IMR-90 (cell line): ENCODE measurements around the gene ATP1B2. TPM values are rescaled to one million over a fixed set of nuclear protein-coding genes. Genes with fewer than 3 reads are reported as not detected.

ENCODE experiments used
- ATAC-seq: fragments of 200-7000 bp; cut with Tn5 transposase; 2 replicates; pipeline ENCODE4 v1.9.1; 2020; ENCODE audit warnings: low read depth, mild to moderate bottlenecking, moderate library complexity
- Bru-seq: library from RNA; stranded (reverse); fragments of 400-500 nt; gene quantifications from one replicate; lab custom pipeline; 2021; lab: Mats Ljungman, UMichigan
- BruChase-seq, 2 experiments: library from RNA; stranded (reverse); fragments of 400-500 nt; gene quantifications; one replicate each; lab custom pipeline; 2021; lab: Mats Ljungman, UMichigan
- BruUV-seq: library from RNA; stranded (reverse); fragments of 400-500 nt; replicated peaks from 2 replicates; lab custom pipeline; 2021; lab: Mats Ljungman, UMichigan
- CTCF ChIA-PET: fragments of 300-600 bp; formaldehyde crosslinking; extraction: SDS; loops from one replicate; lab custom pipeline; 2021; ENCODE audit warnings: antibody characterized with exemption; lab: Yijun Ruan, JAX
- POLR2A ChIA-PET: fragments of 300-600 bp; sonication (Branson Sonifier 250); formaldehyde crosslinking; loops from one replicate; lab custom pipeline; 2022; ENCODE audit warnings: antibody characterized with exemption; ENCODE audit not compliant: unreplicated experiment; lab: Charles Lee
- DNase-seq: peaks from one replicate; pipeline ENCODE4 v3.0.0; 2013
- H2AFZ ChIP-seq: replicated peaks from 2 replicates; pipeline ENCODE3; 2013; ENCODE audit warnings: low read length, mild to moderate bottlenecking; ENCODE audit not compliant: poor library complexity
- H2AK5ac ChIP-seq: 2 replicates; pipeline ENCODE4 v1.6.1; 2013; ENCODE audit warnings: low read depth, low read length, inconsistent platforms
- H2AK9ac ChIP-seq: replicated peaks from 2 replicates; pipeline ENCODE3; 2013; ENCODE audit warnings: mild to moderate bottlenecking, low read depth, low read length, moderate library complexity; ENCODE audit not compliant: poor library complexity
- H2BK120ac ChIP-seq: 2 replicates; pipeline ENCODE4 v1.6.1; 2013; ENCODE audit warnings: low read depth, low read length, inconsistent platforms
- H2BK15ac ChIP-seq: 3 replicates; pipeline ENCODE4 v1.6.1; 2013; ENCODE audit warnings: low read depth, low read length, inconsistent platforms
- H2BK20ac ChIP-seq: 2 replicates; pipeline ENCODE4 v1.6.1; 2013; ENCODE audit warnings: low read depth, mild to moderate bottlenecking, inconsistent platforms, low read length, moderate library complexity
- H2BK5ac ChIP-seq: 2 replicates; pipeline ENCODE4 v1.6.1; 2013; ENCODE audit warnings: mild to moderate bottlenecking, low read depth, low read length, inconsistent platforms; ENCODE audit not compliant: poor library complexity, severe bottlenecking
- H3K14ac ChIP-seq: replicated peaks from 2 replicates; pipeline ENCODE4 v1.6.1; 2013; ENCODE audit warnings: low read depth, low read length, inconsistent platforms
- H3K18ac ChIP-seq: 2 replicates; pipeline ENCODE4 v1.6.1; 2013; ENCODE audit warnings: low read depth, low read length, control low read depth
- H3K23ac ChIP-seq: 2 replicates; pipeline ENCODE4 v1.6.1; 2013; ENCODE audit warnings: low read depth, low read length, inconsistent platforms
- H3K27ac ChIP-seq: 2 replicates; pipeline ENCODE4 v1.5.1; 2013; ENCODE audit warnings: mild to moderate bottlenecking, control low read depth, low read length; ENCODE audit not compliant: insufficient read depth
- H3K27me3 ChIP-seq: 2 replicates; pipeline ENCODE4 v1.6.1; 2013; ENCODE audit warnings: low read length; ENCODE audit not compliant: control insufficient read depth, insufficient read depth
- H3K36me3 ChIP-seq: 2 replicates; pipeline ENCODE4 v1.6.1; 2013; ENCODE audit warnings: low read length, mixed read lengths; ENCODE audit not compliant: control insufficient read depth, insufficient read depth
- H3K4ac ChIP-seq: 2 replicates; pipeline ENCODE4 v1.6.1; 2013; ENCODE audit warnings: low read depth, low read length, inconsistent platforms
- H3K4me1 ChIP-seq: 2 replicates; pipeline ENCODE4 v1.6.1; 2013; ENCODE audit warnings: low read length, mixed read lengths; ENCODE audit not compliant: control insufficient read depth, insufficient read depth
- H3K4me2 ChIP-seq: 2 replicates; pipeline ENCODE4 v1.6.1; 2013; ENCODE audit warnings: low read depth, mild to moderate bottlenecking, control low read depth, low read length, moderate library complexity
- H3K4me3 ChIP-seq: 2 replicates; pipeline ENCODE4 v1.5.1; 2013; ENCODE audit warnings: low read depth, mild to moderate bottlenecking, control low read depth, low read length, moderate library complexity; ENCODE audit not compliant: insufficient read depth
- H3K56ac ChIP-seq: 2 replicates; pipeline ENCODE4 v1.6.1; 2013; ENCODE audit warnings: low read length, inconsistent platforms; ENCODE audit not compliant: insufficient read depth; ENCODE audit errors: extremely low read depth
- H3K79me1 ChIP-seq, 2 experiments: 2 replicates each; pipeline ENCODE4 v1.6.1; 2013; ENCODE audit warnings: low read length in 2 of 2, inconsistent platforms in 1 of 2, low read depth in 1 of 2
- H3K9ac ChIP-seq: 2 replicates; pipeline ENCODE4 v1.6.1; 2013; ENCODE audit warnings: low read depth, low read length, control low read depth
- H3K9me1 ChIP-seq: 2 replicates; pipeline ENCODE4 v1.6.1; 2013; ENCODE audit warnings: low read length, inconsistent platforms; ENCODE audit not compliant: insufficient read depth
- H3K9me3 ChIP-seq: 2 replicates; pipeline ENCODE4 v1.6.1; 2013; ENCODE audit warnings: low read length; ENCODE audit not compliant: control insufficient read depth, insufficient read depth
- H4K20me1 ChIP-seq: 2 replicates; pipeline ENCODE4 v1.6.1; 2013; ENCODE audit warnings: low read length, inconsistent platforms; ENCODE audit not compliant: insufficient read depth
- H4K5ac ChIP-seq: 2 replicates; pipeline ENCODE4 v1.6.1; 2013; ENCODE audit warnings: mild to moderate bottlenecking, low read depth, low read length, control low read depth
- H4K8ac ChIP-seq, 2 experiments: 2 replicates each; pipeline ENCODE4 v1.6.1; 2013; ENCODE audit warnings: low read depth in 2 of 2, low read length in 2 of 2, control low read depth in 1 of 2, inconsistent platforms in 1 of 2
- H4K91ac ChIP-seq: 2 replicates; pipeline ENCODE4 v1.6.1; 2013; ENCODE audit warnings: low read depth, low read length, inconsistent platforms; ENCODE audit not compliant: insufficient read depth
- BHLHE40 ChIP-seq: fragments of 150-350 bp; IDR thresholded peaks from 2 replicates; pipeline ENCODE4 v1.6.1; 2016; ENCODE audit warnings: mild to moderate bottlenecking, low read depth, low read length
- CEBPB ChIP-seq: IDR thresholded peaks from 2 replicates; pipeline ENCODE4 v1.6.1; 2012; ENCODE audit warnings: low read depth, low read length, improper control_type of control experiment
- FOS ChIP-seq: fragments of 150-350 bp; IDR thresholded peaks from 2 replicates; pipeline ENCODE4 v1.6.1; 2016; ENCODE audit warnings: low read depth, low read length
- MXI1 ChIP-seq: IDR thresholded peaks from 2 replicates; pipeline ENCODE4 v1.6.1; 2012; ENCODE audit warnings: low read depth, mild to moderate bottlenecking, low read length, moderate library complexity, borderline replicate concordance
- NFE2L2 ChIP-seq: fragments of 150-350 bp; IDR thresholded peaks from 2 replicates; pipeline ENCODE4 v1.6.1; 2016; ENCODE audit warnings: low read depth, mild to moderate bottlenecking, low read length
- SMC3 ChIP-seq: fragments of 150-350 bp; IDR thresholded peaks from 2 replicates; pipeline ENCODE4 v1.6.1; 2016; ENCODE audit warnings: low read depth, mild to moderate bottlenecking, antibody characterized with exemption, low read length, moderate library complexity
- WGBS, 2 experiments: methylation state at CpG; one replicate each; pipeline versions ENCODE4 v1.1.5 to v1.1.7; 2013; ENCODE audit warnings: missing lambda C conversion rate in 2 of 2; ENCODE audit not compliant: insufficient read length in 1 of 2; ENCODE audit errors: extremely low coverage in 2 of 2; 5-methylcytosine and 5-hydroxymethylcytosine counted together
- dilution Hi-C: fragments of 300-500 bp; cut with HindIII; formaldehyde crosslinking; loops from one replicate; pipeline ENCODE4 v1.14.3; 2018; ENCODE audit warnings: low sequenced_read_pairs; ENCODE audit not compliant: unreplicated experiment
- in situ Hi-C: fragments of 300-500 bp; cut with MboI; formaldehyde crosslinking; loops from 3 replicates; pipeline ENCODE4 v1.14.3; 2019; ENCODE audit warnings: low sequenced_read_pairs, inconsistent platforms, mixed read lengths
- intact Hi-C: fragments of 100-400 bp; cut with micrococcal nuclease; formaldehyde crosslinking; loops from 2 replicates; pipeline ENCODE4 v1.10.0; 2022
- long read RNA-seq: library from polyadenylated mRNA; unstranded; transcript quantifications from one replicate; pipeline ENCODE4 v2.0.0, GENCODE V29; 2021; ENCODE audit not compliant: unreplicated experiment
- polyA plus RNA-seq, 3 experiments: library from polyadenylated mRNA; depleted of rRNA; stranded (reverse); fragments of >200 nt; gene quantifications; 2 replicates each; pipeline ENCODE4 v1.2.3, GENCODE V29; 2012; ENCODE audit warnings: low replicate concordance in 1 of 3
- total RNA-seq: library from RNA; depleted of rRNA; stranded (reverse); fragments of >200 nt; gene quantifications from 2 replicates; pipeline ENCODE4 v1.2.3, GENCODE V29; 2012; rRNA removed
- TF ChIP-seq, protein P1 (sequence below): conservative IDR thresholded peaks from 2 replicates; pipeline ENCODE4 v1.5.1; 2012; ENCODE audit warnings: mild to moderate bottlenecking, low read depth, low read length, improper control_type of control experiment

ATP1B2 gene, protein sequence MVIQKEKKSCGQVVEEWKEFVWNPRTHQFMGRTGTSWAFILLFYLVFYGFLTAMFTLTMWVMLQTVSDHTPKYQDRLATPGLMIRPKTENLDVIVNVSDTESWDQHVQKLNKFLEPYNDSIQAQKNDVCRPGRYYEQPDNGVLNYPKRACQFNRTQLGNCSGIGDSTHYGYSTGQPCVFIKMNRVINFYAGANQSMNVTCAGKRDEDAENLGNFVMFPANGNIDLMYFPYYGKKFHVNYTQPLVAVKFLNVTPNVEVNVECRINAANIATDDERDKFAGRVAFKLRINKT
- not detected in 2 replicates for total RNA-seq
- 0.02 TPM in 1 of 2 replicates, not detected in the other for polyA plus RNA-seq (2012; rRNA removed)
- polyA plus RNA-seq (2012; cell fraction: cytosol; rRNA removed) = 0.02 TPM in 1 of 2 replicates, not detected in the other
- 0.02 TPM in 2 replicates for polyA plus RNA-seq (2012; cell fraction: nucleus; rRNA removed; ENCODE audit: low replicate concordance)
- Bru-seq, nascent RNA = not detected
- BruChase-seq, experiment 1, labeled RNA remaining after a 6-hour chase = percentile 25 among the genes with signal in this experiment
- percentile 19 among the genes with signal in this experiment for BruChase-seq, experiment 2, labeled RNA remaining after a 2-hour chase
- long read RNA-seq = 0 reads

DNA sequence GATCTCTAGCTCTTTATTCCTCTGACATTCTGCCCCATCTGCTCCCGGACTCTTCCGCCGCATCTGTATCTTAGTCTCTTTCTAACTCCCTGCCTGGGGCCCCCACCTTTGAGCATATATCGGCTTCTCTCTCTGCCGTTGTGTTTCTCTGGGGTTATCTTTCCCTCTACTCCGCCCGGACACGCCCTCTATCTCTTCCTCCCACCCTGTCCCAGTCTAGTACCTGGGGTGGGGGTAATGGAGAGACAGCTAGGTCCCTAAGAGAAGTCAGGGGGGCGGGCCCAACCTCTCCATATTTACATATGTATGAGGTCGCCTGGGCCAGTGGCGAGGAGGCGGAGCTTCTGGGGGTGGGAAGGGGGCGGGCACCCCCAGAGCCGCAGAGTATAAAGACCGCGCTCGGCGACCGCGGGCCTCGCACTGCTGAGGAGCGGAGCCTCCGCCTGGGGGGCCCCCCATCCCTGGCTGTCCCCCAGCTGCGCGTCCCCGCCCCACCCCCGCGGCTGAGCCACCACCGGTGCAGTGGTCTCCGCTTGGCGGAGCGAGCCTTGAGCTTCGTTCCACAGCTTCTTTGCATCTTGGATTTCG, at the start of gene ATP1B2:
Gene ATP1B2, plus strand, starts transcription at position 418 of the 588 bp plus-strand sequence. CDS start 593 bp downstream, outside the sequence.
- Histone ChIP-seq H3K27me3 (peaks cover 59% of the 10 kb centered on the region), H3K4ac (no peak within 1 kb of the TSS), H2BK20ac (no peak within 1 kb of the TSS), H3K18ac (no peak within 1 kb of the TSS), H3K79me1 (no peaks in the 10 kb centered on the region), H2AK5ac (no peak within 1 kb of the TSS), H3K14ac (no peak within 1 kb of the TSS), H2BK5ac (no peak within 1 kb of the TSS), H4K91ac (no peak within 1 kb of the TSS), H3K9ac (no peak within 1 kb of the TSS), H3K9me1 (no peaks in the 10 kb centered on the region), H2AFZ (peak within 1 kb of the TSS; percentile 78), H3K56ac (no peak within 1 kb of the TSS), H3K4me3 (peak within 1 kb of the TSS; percentile 30), H2BK15ac (no peak within 1 kb of the TSS), H3K4me1 (peaks cover 6% of the 10 kb centered on the region; the same call in 1 of the 2 replicates), H4K20me1 (no peaks in the 10 kb centered on the region; the same call in none of the 2 replicates), H3K36me3 (no peaks in the 10 kb centered on the region), H3K9me3 (no peaks in the 10 kb centered on the region; the same call in 1 of the 2 replicates), H3K4me2 (peak within 1 kb of the TSS; percentile 93), H2AK9ac (no peak within 1 kb of the TSS), H3K27ac (no peak within 1 kb of the TSS), H2BK120ac (no peak within 1 kb of the TSS), H4K8ac (no peak within 1 kb of the TSS), H3K23ac (peak within 1 kb of the TSS; percentile 38), H4K5ac (no peak within 1 kb of the TSS)
- peak; percentile 74 for ATAC-seq
- DNase-seq = no peak
- in situ Hi-C loops (no loop called here), dilution Hi-C loops (no loop called here), intact Hi-C loops (no loop called here)
- no TSS peak for BruUV-seq
- WGBS, 2 experiments = 0% methylated on average over 6 of the region's 34 CpGs; no CpG with 5 or more reads in 1 of the 2 experiments
- POLR2A ChIA-PET = interaction anchor here (0.6 kb wide), 2 partner anchors 17 to 526 kb away, joined by 4 read pairs; no protein-coding TSS in a partner anchor
- TF ChIP-seq BHLHE40 = no peak
- TF ChIP-seq, protein P1, sequence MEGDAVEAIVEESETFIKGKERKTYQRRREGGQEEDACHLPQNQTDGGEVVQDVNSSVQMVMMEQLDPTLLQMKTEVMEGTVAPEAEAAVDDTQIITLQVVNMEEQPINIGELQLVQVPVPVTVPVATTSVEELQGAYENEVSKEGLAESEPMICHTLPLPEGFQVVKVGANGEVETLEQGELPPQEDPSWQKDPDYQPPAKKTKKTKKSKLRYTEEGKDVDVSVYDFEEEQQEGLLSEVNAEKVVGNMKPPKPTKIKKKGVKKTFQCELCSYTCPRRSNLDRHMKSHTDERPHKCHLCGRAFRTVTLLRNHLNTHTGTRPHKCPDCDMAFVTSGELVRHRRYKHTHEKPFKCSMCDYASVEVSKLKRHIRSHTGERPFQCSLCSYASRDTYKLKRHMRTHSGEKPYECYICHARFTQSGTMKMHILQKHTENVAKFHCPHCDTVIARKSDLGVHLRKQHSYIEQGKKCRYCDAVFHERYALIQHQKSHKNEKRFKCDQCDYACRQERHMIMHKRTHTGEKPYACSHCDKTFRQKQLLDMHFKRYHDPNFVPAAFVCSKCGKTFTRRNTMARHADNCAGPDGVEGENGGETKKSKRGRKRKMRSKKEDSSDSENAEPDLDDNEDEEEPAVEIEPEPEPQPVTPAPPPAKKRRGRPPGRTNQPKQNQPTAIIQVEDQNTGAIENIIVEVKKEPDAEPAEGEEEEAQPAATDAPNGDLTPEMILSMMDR = no peak
- TF ChIP-seq SMC3 = no peak
- no peak for TF ChIP-seq CEBPB
- no peak for TF ChIP-seq FOS
- no peak for TF ChIP-seq MXI1
- TF ChIP-seq NFE2L2 = no peak
- CTCF ChIA-PET = no interaction called here
